Measurements from ENCODE around the gene UNC13C.

DNA sequence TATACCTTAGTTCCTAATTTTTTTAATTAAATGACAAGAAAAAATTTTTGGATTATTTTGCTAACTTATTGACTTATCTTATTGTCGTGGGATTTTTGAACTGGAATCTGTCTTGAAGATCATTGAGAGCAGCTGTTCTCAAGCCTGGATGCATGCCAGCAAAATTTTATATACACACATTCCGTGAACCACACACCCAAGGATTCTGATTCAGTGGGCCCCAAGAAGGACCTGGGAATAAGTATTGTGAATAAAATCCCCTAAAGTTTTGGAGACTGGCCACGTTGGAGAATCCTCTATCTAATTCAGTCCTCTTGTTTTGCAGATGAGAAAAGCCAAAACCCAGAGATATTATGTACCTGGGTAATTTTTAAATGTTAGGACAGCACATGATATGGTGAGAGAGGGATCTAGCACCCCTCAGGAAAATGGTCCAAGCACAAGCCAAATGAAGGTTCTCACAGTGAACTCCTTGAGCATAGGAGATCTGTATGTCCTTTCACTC, 55.2 kb downstream of the UNC13C start:
- TF ChIP-seq, protein P1, sequence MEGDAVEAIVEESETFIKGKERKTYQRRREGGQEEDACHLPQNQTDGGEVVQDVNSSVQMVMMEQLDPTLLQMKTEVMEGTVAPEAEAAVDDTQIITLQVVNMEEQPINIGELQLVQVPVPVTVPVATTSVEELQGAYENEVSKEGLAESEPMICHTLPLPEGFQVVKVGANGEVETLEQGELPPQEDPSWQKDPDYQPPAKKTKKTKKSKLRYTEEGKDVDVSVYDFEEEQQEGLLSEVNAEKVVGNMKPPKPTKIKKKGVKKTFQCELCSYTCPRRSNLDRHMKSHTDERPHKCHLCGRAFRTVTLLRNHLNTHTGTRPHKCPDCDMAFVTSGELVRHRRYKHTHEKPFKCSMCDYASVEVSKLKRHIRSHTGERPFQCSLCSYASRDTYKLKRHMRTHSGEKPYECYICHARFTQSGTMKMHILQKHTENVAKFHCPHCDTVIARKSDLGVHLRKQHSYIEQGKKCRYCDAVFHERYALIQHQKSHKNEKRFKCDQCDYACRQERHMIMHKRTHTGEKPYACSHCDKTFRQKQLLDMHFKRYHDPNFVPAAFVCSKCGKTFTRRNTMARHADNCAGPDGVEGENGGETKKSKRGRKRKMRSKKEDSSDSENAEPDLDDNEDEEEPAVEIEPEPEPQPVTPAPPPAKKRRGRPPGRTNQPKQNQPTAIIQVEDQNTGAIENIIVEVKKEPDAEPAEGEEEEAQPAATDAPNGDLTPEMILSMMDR (IDR thresholded peaks at IDR 0.05 in 2 of 3, conservative IDR thresholded peaks at IDR 0.05 in 1 of 3; ENCODE audit: control insufficient read depth in 2 of 3, extremely low read depth in 1 of 3, insufficient read depth in 1 of 3, low read depth in 3 of 3, low read length in 3 of 3): no peak
- no peak for TF ChIP-seq JUNB (IDR thresholded peaks at IDR 0.05)
- TF ChIP-seq TCF3 (IDR thresholded peaks at IDR 0.05; ENCODE audit: borderline replicate concordance, insufficient read depth, low read depth, low read length): no peak
- no peak for TF ChIP-seq EZH2 (IDR thresholded peaks at IDR 0.05; ENCODE audit: borderline replicate concordance, control insufficient read depth, low read depth, low read length)
- no peak for TF ChIP-seq SIX5 (IDR thresholded peaks at IDR 0.05; ENCODE audit: low read depth, low read length, severe bottlenecking)
- TF ChIP-seq, protein P2, sequence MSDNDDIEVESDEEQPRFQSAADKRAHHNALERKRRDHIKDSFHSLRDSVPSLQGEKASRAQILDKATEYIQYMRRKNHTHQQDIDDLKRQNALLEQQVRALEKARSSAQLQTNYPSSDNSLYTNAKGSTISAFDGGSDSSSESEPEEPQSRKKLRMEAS (IDR thresholded peaks at IDR 0.05; ENCODE audit: low read depth, low read length): no peak
- TF ChIP-seq FOXM1 (IDR thresholded peaks at IDR 0.05; ENCODE audit: low read depth, low read length): no peak
- TF ChIP-seq, protein P3, sequence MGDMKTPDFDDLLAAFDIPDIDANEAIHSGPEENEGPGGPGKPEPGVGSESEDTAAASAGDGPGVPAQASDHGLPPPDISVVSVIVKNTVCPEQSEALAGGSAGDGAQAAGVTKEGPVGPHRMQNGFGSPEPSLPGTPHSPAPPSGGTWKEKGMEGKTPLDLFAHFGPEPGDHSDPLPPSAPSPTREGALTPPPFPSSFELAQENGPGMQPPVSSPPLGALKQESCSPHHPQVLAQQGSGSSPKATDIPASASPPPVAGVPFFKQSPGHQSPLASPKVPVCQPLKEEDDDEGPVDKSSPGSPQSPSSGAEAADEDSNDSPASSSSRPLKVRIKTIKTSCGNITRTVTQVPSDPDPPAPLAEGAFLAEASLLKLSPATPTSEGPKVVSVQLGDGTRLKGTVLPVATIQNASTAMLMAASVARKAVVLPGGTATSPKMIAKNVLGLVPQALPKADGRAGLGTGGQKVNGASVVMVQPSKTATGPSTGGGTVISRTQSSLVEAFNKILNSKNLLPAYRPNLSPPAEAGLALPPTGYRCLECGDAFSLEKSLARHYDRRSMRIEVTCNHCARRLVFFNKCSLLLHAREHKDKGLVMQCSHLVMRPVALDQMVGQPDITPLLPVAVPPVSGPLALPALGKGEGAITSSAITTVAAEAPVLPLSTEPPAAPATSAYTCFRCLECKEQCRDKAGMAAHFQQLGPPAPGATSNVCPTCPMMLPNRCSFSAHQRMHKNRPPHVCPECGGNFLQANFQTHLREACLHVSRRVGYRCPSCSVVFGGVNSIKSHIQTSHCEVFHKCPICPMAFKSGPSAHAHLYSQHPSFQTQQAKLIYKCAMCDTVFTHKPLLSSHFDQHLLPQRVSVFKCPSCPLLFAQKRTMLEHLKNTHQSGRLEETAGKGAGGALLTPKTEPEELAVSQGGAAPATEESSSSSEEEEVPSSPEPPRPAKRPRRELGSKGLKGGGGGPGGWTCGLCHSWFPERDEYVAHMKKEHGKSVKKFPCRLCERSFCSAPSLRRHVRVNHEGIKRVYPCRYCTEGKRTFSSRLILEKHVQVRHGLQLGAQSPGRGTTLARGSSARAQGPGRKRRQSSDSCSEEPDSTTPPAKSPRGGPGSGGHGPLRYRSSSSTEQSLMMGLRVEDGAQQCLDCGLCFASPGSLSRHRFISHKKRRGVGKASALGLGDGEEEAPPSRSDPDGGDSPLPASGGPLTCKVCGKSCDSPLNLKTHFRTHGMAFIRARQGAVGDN (IDR thresholded peaks at IDR 0.05): no peak
- TF ChIP-seq, protein P4, sequence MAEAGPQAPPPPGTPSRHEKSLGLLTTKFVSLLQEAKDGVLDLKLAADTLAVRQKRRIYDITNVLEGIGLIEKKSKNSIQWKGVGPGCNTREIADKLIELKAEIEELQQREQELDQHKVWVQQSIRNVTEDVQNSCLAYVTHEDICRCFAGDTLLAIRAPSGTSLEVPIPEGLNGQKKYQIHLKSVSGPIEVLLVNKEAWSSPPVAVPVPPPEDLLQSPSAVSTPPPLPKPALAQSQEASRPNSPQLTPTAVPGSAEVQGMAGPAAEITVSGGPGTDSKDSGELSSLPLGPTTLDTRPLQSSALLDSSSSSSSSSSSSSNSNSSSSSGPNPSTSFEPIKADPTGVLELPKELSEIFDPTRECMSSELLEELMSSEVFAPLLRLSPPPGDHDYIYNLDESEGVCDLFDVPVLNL (IDR thresholded peaks at IDR 0.05; ENCODE audit: low read depth, low read length): no peak
- no peak for TF ChIP-seq POLR2AphosphoS5 (IDR thresholded peaks at IDR 0.05; ENCODE audit: low read length)
- no peak for TF ChIP-seq MYC (IDR thresholded peaks at IDR 0.05; ENCODE audit: insufficient read depth, insufficient read length, insufficient replicate concordance, low read length, severe bottlenecking)
- TF ChIP-seq SP1 (IDR thresholded peaks at IDR 0.05; ENCODE audit: low read depth, low read length): no peak
- TF ChIP-seq CEBPB (IDR thresholded peaks at IDR 0.05; ENCODE audit: borderline replicate concordance in 1 of 2, low read depth in 2 of 2, low read length in 2 of 2): no peak

All from GM12878 (cell line).